Right cardiac atrium (tissue), 5 donors: ENCODE data around the gene RAP2B. TPM values are rescaled to one million over a fixed set of nuclear protein-coding genes. Genes with fewer than 3 reads are reported as not detected.
"Not testable (repeated sequence)": the region's sequence is repeated elsewhere in the genome, so short reads cannot be mapped to it uniquely, and the experiment has no call there.

Experiments
- ATAC-seq, 2 donors: fragments of 200-7000 bp; cut with Tn5 transposase; one replicate each; pipeline versions ENCODE4 v1.8.0 to v1.9.1; 2020; ENCODE audit warnings: moderate library complexity in 2 of 2, mild to moderate bottlenecking in 1 of 2
- DNase-seq, 3 donors: peaks; one replicate each; pipeline ENCODE4 v3.0.0-alpha.2; 2020
- H3K27ac ChIP-seq: one replicate; pipeline ENCODE4 v1.5.1; 2013; ENCODE audit warnings: mild to moderate bottlenecking, low read length, control low read depth, moderate library complexity
- H3K27me3 ChIP-seq: one replicate; pipeline ENCODE4 v1.6.1; 2013; ENCODE audit not compliant: control insufficient read depth, insufficient read depth
- H3K4me1 ChIP-seq: one replicate; pipeline ENCODE4 v1.6.1; 2013; ENCODE audit warnings: low read length; ENCODE audit not compliant: control insufficient read depth, insufficient read depth
- H3K4me3 ChIP-seq: one replicate; pipeline ENCODE4 v1.5.1; 2013; ENCODE audit warnings: low read length, control low read depth
- H3K9me3 ChIP-seq: one replicate; pipeline ENCODE4 v1.6.1; 2013; ENCODE audit warnings: low read length; ENCODE audit not compliant: control insufficient read depth
- WGBS: extraction: QIAGEN DNeasy Blood & Tissue Kit; methylation state at CpG from one replicate; pipeline ENCODE4 v1.1.7; 2013; 5-methylcytosine and 5-hydroxymethylcytosine counted together
- intact Hi-C, 4 donors: fragments of 100-400 bp; cut with DNase I; formaldehyde crosslinking; loops; one replicate each; pipeline versions ENCODE4 v1.11.0 to v1.14.0; 2022 to 2023
- polyA plus RNA-seq: library from polyadenylated mRNA; stranded (reverse); fragments of 200-250 nt; gene quantifications from one replicate; pipeline ENCODE4 v1.2.3, GENCODE V29; 2013
- total RNA-seq, 4 donors: library from RNA; stranded (reverse); fragmentation: NEBNext Ultra II Directional; extraction: Animal tissue kit (Norgen Biotek cat#: 25700); gene quantifications; one replicate each; pipeline ENCODE4 v1.2.1, GENCODE V29; 2021
- donor health status: healthy with polysubstance abuse.
- donor health status: DM: no; HTN: yes; CAD: no.
- donor health status: DM: no; HTN: no; CAD: no.
- donor health status: DM: no; HTN: yes; CAD: no; lungs with severe emphysema.
- donor health status: DM: yes; HTN: yes; CAD: no.

The RAP2B gene
- total and polyA plus RNA-seq, 5 donors = 1.9 to 5.6 (median 4.9) TPM

DNA sequence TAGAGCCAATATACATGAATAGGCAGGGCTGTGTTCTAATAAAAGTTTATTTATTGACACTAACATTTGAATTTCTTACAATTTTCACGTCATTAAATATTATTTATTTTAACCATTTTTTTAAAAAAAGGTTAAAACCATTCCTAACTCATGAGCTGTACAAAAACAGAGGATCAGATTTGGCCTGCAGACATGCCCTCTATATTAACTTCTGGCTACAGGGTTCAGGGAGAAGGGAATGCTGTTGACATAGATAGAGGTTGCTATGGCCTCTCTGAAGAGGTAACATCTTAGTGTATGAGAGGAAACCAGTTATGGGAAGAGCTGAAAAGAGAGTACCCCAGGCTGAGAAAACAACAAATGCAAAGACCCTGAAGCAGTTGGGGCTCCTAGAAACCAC, 19.1 kb upstream of the RAP2B start:
- intact Hi-C loops = no loop called here
- no peaks in the 10 kb centered on the region for H3K4me1 ChIP-seq
- H3K27ac ChIP-seq = no peak overlapping the region
- H3K4me3 ChIP-seq = no peak overlapping the region
- ATAC-seq (no peak), DNase-seq (no peak)
- WGBS = 78% methylated on average over 1 of the region's 1 CpG
- H3K9me3 ChIP-seq = no peaks in the 10 kb centered on the region
- no peaks in the 10 kb centered on the region for H3K27me3 ChIP-seq

DNA sequence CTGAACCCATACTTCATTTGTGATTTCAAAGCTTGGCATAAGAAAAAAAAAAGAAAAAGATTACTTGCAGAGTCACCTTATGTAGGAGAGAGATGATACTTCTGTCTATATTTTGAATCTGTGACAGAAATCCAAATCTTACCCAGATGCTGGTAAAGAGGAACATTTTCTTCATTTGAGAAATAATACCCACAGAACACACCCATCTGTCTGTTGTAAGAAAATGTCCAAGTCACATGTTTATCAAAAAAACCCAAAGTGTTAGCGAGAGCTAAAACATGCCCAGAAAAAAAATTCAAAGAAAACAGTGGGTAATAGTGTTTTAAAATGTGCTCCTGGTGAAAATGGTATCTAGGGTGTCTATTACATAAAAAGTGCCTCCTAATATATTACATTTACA, 18.0 kb upstream of the RAP2B start:
- no peak for ATAC-seq
- no peaks in the 10 kb centered on the region for H3K27me3 ChIP-seq
- no peaks in the 10 kb centered on the region for H3K9me3 ChIP-seq
- DNase-seq = no peak
- H3K4me1 ChIP-seq = no peaks in the 10 kb centered on the region
- no peak overlapping the region for H3K27ac ChIP-seq
- intact Hi-C loops = no loop called here
- WGBS = 86% methylated on average over 1 of the region's 1 CpG
- no peak overlapping the region for H3K4me3 ChIP-seq

DNA sequence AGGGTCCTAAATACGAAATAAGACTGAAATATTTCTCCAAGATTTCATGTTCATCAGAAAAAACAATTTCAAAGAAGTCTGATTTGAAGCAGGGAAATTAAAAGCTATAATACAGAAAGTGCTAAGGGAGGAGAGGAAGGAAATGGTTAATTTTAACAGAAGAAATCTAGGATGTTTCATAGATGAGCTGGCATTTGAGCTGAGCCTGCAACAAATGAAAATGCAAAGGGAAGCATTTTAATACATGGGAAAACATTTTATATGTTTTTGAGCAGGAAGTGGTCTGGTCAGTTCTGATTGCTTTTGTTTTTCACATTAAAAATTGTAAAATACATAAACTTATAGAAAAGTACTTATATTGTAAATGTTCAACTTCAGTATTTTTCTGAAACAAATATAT, 17.2 kb upstream of the RAP2B start:
- Histone ChIP-seq H3K4me1 (no peaks in the 10 kb centered on the region), H3K27me3 (no peaks in the 10 kb centered on the region), H3K4me3 (no peak overlapping the region), H3K27ac (no peak overlapping the region), H3K9me3 (no peaks in the 10 kb centered on the region)
- intact Hi-C loops = no loop called here
- ATAC-seq (no peak), DNase-seq (no peak)
- 87% methylated on average over 1 of the region's 1 CpG for whole genome bisulfite sequencing

DNA sequence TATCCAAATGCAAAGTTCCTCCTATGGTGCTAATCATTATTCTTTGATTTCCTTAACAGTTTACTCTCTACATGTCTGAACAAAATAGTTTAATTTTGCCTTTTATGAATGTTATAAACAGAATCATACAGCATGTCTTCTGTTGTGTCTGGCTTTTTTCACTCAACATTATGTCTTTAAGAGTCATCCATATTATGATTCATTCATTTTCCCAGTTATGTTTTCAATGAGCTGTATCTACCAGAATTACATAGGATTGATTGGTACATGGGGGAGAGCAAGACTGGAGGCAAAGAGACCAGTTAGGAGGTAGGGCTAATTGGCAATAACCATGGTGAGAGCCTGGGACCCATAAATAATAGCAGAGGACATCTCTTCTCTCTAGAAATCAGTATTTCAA, 16.6 kb upstream of the RAP2B start:
- no peaks in the 10 kb centered on the region for H3K4me1 ChIP-seq
- DNase-seq (no peak), ATAC-seq (no peak)
- no peaks in the 10 kb centered on the region for H3K27me3 ChIP-seq
- no peaks in the 10 kb centered on the region for H3K9me3 ChIP-seq
- no peak overlapping the region for H3K27ac ChIP-seq
- intact Hi-C loops = no loop called here
- no peak overlapping the region for H3K4me3 ChIP-seq

DNA sequence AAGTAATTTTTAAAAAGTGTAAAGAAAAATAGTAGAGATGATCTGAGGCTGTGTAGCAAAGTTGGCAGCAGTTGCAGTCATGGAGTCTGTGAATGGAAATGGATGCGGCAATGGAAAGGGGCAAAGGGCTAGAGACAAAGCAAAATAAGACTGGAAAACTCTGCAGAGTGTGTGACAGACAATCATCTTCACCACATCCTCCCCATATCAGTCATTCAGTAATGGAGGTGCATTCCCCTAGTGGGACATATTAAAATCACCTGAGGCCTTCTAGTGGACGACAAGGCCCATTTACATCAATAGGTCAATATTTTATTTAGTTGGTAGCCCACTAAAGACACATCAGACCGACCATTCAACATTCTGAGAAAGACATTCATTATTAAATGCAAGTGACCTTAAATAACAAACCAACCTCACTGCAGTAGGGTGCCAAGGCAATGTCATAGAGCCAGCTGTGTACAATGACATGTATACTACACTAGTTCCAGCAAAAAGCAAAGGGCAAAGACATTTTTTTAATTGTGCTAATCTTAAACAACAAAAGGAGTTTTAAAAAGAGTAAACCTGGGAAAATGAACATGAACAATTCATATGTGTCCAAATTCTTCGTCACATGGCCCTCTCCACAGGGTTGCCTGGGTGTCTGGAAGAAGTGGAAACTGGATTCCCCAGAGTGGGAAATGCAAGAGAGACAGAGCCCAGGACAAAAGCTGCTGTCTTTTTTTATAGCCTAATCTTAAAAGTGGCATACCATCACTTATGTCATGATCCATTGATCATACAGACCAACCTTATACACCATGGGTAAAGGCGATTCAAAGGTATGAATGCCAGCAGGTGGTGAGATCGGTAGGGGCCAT, 15.6 kb upstream of the RAP2B start:
- WGBS = 91% methylated on average over 6 of the region's 6 CpGs
- Histone ChIP-seq H3K27me3 (no peaks in the 10 kb centered on the region), H3K4me3 (no peak overlapping the region), H3K27ac (no peak overlapping the region), H3K4me1 (no peaks in the 10 kb centered on the region), H3K9me3 (no peaks in the 10 kb centered on the region)
- ATAC-seq = no peak
- intact Hi-C loops = no loop called here
- DNase-seq = no peak

DNA sequence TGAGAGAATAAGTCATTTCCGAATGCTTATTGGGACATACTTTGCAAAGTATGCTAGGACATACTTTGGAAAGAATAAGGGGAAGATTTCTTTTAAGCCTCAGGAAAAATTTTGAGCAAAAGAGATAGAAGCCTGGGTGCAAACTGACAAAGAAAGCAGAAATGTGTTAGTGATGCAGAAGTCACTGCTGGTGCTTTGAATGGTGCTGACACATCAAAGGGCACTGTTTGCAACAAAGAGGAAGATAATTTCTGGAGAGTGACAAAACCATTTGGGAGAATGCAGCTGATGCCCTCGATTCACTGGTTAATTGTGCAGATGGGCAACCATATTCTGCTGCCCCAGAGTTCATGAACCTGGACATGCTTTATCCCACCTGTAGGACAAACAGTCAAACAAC, 11.0 kb upstream of the RAP2B start:
- intact Hi-C loops = loop anchor here in 2 of 4 donors (10.0 kb wide), 1 partner anchor 106 kb away; no protein-coding TSS in a partner anchor
- DNase-seq (no peak), ATAC-seq (no peak)
- Histone ChIP-seq H3K27ac (no peak overlapping the region), H3K4me3 (no peak overlapping the region), H3K9me3 (no peaks in the 10 kb centered on the region), H3K27me3 (no peaks in the 10 kb centered on the region), H3K4me1 (no peaks in the 10 kb centered on the region)
- 67% methylated on average over 2 of the region's 2 CpGs for WGBS

DNA sequence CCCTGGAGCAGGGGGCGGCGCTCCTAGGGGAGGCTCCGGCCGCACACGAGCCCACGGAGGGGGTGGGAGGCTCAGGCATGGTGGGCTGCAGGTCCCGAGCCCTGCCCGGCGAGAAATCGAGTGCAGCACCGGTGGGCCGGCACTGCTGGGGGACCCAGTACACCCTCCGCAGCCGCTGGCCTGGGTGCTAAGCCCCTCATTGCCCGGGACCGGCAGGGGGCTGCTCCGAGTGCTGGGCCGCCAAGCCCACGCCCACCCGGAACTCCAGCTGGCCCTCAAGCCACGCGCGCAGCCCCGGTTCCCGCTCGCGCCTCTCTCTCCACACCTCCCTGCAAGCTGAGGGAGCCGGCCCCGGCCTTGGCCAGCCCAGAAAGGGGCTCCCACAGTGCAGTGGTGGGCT, 6.2 kb upstream of the RAP2B start:
- DNase-seq, H3K27me3 ChIP-seq, ATAC-seq, H3K4me1 ChIP-seq, H3K4me3 ChIP-seq, H3K27ac ChIP-seq, H3K9me3 ChIP-seq: not testable (repeated sequence)
- intact Hi-C loops = loop anchor here in 2 of 4 donors (10.0 kb wide), 1 partner anchor 111 kb away; no protein-coding TSS in a partner anchor
- WGBS = 97% methylated on average over 29 of the region's 29 CpGs

DNA sequence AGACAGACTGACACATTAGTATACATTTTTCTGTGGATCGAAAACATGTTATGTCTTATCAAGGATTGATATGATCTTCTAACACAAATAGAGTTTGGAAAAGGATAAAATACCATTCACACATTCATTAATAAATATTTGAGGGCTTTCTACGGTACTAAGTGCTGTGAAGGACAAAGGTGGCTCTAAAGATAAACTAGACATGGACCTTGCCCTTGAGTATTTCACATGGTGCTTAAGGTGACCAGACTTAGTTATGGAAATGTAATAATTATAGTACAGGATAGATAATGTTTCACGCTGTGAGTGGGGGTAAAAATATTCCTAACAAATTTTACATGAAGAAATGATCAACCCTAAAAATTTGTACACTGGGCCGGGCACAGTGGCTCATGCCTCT, 3.8 kb upstream of the RAP2B start:
- H3K27ac ChIP-seq = no peak overlapping the region

DNA sequence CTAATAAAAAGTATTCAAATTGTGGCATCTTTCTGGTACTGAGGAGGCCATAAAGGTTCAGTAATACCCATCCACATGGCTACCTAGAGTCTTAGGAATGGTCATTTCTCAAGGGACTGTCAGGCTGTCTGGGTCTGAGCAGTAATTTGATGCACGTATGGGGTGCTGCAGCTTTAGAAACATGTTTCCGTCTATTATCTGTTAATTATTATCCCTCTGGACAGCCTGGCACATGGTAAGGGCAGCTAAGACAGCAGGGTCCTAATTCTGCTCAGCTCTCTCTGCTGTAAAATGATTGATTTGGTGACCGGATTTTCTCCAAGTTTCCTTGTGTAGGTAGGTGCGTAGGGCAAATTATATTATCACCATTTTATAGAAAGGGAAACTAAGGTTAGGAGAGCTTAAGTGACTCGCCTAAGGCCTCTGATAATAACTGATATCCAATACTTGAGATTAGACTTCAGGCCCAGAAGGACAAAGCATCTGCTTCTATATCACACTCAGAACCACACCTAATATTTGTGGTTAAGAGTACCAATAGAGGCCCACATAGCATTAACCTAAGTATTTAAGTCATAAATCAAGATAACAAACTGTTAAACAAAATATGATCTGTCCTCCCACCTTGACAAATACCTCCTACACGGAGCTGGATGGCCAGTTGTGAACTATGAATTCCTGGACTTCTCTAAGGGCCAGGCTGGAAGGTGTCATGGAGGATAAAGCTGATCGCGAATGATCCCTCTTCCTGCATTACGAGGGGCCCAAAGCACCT, 2.9 kb upstream of the RAP2B start:
- 91% methylated on average over 9 of the region's 9 CpGs for WGBS

More for the DNA sequence above, 3.8 kb upstream of the RAP2B start:
- no peaks in the 10 kb centered on the region for H3K27me3 ChIP-seq
- WGBS = 83% methylated on average over 4 of the region's 4 CpGs
- ATAC-seq (no peak), DNase-seq (no peak)
- intact Hi-C loops = loop anchor here in 2 of 4 donors (10.0 kb wide), 1 partner anchor 113 kb away; no protein-coding TSS in a partner anchor
- no peak overlapping the region for H3K4me3 ChIP-seq
- no peaks in the 10 kb centered on the region for H3K9me3 ChIP-seq
- H3K4me1 ChIP-seq = no peaks in the 10 kb centered on the region

DNA sequence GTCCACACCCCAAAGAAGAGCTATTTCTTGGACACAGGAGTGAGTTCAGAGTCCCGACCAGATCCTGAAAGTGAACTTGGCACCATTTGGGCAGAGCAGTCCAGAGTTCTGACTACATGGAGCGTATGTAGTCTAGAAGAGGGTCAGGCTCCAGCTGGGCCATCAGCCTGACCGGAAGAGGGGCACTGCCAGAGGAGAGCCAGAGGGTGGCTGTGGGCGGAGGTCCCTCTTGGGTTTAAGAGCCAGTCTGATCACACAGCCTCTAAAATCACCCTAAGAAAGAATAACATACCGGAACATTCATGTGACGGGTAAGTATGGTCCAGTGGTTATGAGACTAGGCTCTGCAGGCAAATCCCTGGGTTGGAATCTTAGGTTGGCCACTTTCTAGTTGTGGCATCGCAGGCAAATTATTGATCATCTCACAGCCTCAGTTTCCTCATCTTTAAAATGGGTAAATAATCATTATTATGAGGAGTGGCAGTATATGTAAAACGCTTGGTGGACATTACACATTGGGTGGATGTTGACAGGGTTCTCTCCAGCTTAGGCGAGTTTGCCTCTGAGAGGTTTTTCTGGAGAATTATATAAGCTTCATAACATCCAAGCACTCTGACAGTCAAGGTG, 2.1 kb upstream of the RAP2B start:
- intact Hi-C loops = loop anchor here in 3 of 4 donors (5.0 to 10.0 kb wide), 4 partner anchors 115 to 605 kb away; no protein-coding TSS in a partner anchor
- H3K27me3 ChIP-seq = no peaks in the 10 kb centered on the region
- no peaks in the 10 kb centered on the region for H3K9me3 ChIP-seq
- WGBS = 83% methylated on average over 9 of the region's 9 CpGs
- peak overlapping the region; percentile 84 for H3K4me3 ChIP-seq
- DNase-seq = no peak
- H3K27ac ChIP-seq = no peak overlapping the region
- no peak for ATAC-seq
- H3K4me1 ChIP-seq = no peaks in the 10 kb centered on the region

More for the DNA sequence above, 2.9 kb upstream of the RAP2B start:
- no peak for ATAC-seq
- H3K4me1 ChIP-seq = no peaks in the 10 kb centered on the region
- no peak overlapping the region for H3K27ac ChIP-seq
- no peak for DNase-seq
- no peaks in the 10 kb centered on the region for H3K27me3 ChIP-seq
- intact Hi-C loops = loop anchor here in 2 of 4 donors (10.0 kb wide), 1 partner anchor 114 kb away; no protein-coding TSS in a partner anchor
- no peaks in the 10 kb centered on the region for H3K9me3 ChIP-seq
- no peak overlapping the region for H3K4me3 ChIP-seq
